Right lobe of liver (tissue), 6 donors: ENCODE data around the gene DNAJB4. TPM values are rescaled to one million over a fixed set of nuclear protein-coding genes. Genes with fewer than 3 reads are reported as not detected.

ENCODE experiments used
- ATAC-seq, 4 donors: fragments of 200-7000 bp; cut with Tn5 transposase; one replicate each; pipeline ENCODE4 v1.9.1; 2020; ENCODE audit warnings: mild to moderate bottlenecking in 4 of 4, moderate library complexity in 4 of 4
- DNase-seq, 3 donors: peaks; one replicate each; pipeline ENCODE4 v3.0.0-alpha.2; 2020
- H3K27ac ChIP-seq, 3 donors: fragments of 200-600 bp; one replicate each; pipeline ENCODE4 v1.8.0; 2022
- H3K27me3 ChIP-seq, 2 donors: fragments of 200-600 bp; one replicate each; pipeline ENCODE4 v1.8.0; 2022
- H3K36me3 ChIP-seq, 4 donors: fragments of 200-600 bp; sonication (generic) in 1 of 4; one replicate each; pipeline versions ENCODE4 v1.5.1 to v1.8.0; 2017 to 2022; ENCODE audit warnings: control low read depth in 1 of 4
- H3K4me1 ChIP-seq, 4 donors: fragments of 200-600 bp; sonication (generic) in 1 of 4; one replicate each; pipeline versions ENCODE4 v1.5.1 to v1.8.0; 2017 to 2022; ENCODE audit warnings: control low read depth in 1 of 4
- H3K4me3 ChIP-seq, 3 donors: fragments of 200-600 bp; one replicate each; pipeline ENCODE4 v1.8.0; 2022
- H3K9me3 ChIP-seq, 4 donors: fragments of 200-600 bp; sonication (generic) in 1 of 4; one replicate each; pipeline versions ENCODE4 v1.5.1 to v1.8.0; 2017 to 2022; ENCODE audit warnings: control low read depth in 1 of 4
- POLR2A ChIP-seq: fragments of 450-650 bp; IDR thresholded peaks from one replicate; pipeline ENCODE4 v1.6.1; 2017; ENCODE audit warnings: antibody characterized with exemption, mild to moderate bottlenecking
- WGBS: methylation state at CpG from one replicate; pipeline ENCODE4 v1.1.6; 2018; ENCODE audit warnings: low coverage, low lambda C conversion rate; ENCODE audit not compliant: insufficient coverage; ENCODE audit errors: missing lambda C conversion rate; 5-methylcytosine and 5-hydroxymethylcytosine counted together
- intact Hi-C, 2 donors: fragments of 100-400 bp; cut with DNase I; formaldehyde crosslinking; loops; one replicate each; pipeline versions ENCODE4 v1.11.2 to v1.14.1; 2022
- long read RNA-seq: library from polyadenylated mRNA; unstranded; transcript quantifications from one replicate; pipeline ENCODE4 v2.0.0, GENCODE V29; 2019
- total RNA-seq, 6 experiments: library from RNA; depleted of rRNA in 2 of 6; stranded (reverse); fragments of >200 nt in 2 of 6; fragmentation: NEBNext Ultra II Directional in 3 of 6; extraction: Animal tissue kit (Norgen Biotek cat#: 25700) in 3 of 6; gene quantifications; one replicate each; pipeline versions ENCODE4 v1.1.0 to v1.2.4, GENCODE V29; 2016 to 2023
- TF ChIP-seq, protein P1 (sequence below), 4 donors: fragments of 200-600 bp in 3 of 4; fragments of 450-650 bp in 1 of 4; IDR thresholded peaks; one replicate each; pipeline versions ENCODE4 v1.5.1 to v1.8.0; 2016 to 2022; ENCODE audit warnings: antibody characterized with exemption in 4 of 4, mild to moderate bottlenecking in 2 of 4
- donor health status: DM: no; HTN: yes; CAD: no.
- donor health status: DM: no; HTN: no; CAD: no.
- donor health status: DM: no; HTN: no; CAD: no.
- donor health status: DM: no; HTN: yes; CAD: no.
- donor health status: DM: no; HTN: yes; CAD: no.

Gene DNAJB4
- 10 to 100 TPM; 10.9 to 21.7 (median 14.4) TPM for total RNA-seq
- long read RNA-seq, partial matches to known transcripts, result 1 of 4 reads
- long read RNA-seq, other reads (novel, unspliced or antisense), result 0 of 4 reads

DNA sequence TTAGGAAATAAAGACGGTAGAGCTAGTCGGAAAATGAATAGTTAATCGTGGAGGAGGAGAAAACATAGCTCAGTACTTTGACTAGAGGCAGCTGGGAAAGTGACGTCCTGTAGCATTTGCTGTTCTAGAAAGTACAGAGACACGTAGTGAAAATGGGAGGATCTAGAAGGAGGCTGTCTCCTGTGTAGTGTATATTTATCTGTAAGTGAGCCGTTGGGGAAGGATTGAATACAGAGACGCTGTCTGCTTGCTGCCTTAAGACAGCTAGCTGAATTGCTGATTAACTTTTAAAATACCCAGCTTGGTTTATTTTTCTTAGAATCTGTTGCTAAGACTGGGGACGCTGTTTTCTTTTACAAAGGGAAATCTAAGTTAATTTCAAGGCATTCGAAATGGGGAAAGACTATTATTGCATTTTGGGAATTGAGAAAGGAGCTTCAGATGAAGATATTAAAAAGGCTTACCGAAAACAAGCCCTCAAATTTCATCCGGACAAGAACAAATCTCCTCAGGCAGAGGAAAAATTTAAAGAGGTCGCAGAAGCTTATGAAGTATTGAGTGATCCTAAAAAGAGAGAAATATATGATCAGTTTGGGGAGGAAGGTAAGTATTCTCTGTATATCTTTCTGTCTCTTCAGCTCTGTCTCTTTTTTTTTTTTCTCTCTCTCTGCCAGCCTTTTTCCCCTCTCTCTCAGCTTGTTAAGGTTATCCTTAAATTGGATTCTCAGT lies at the start of gene DNAJB4:
Gene DNAJB4, plus strand, starts transcription at position 221 of the 729 bp plus-strand sequence. Its CDS starts 172 bp downstream, at position 393.
- Histone ChIP-seq H3K27me3 (no peaks in the 10 kb centered on the region), H3K4me3 (peak within 1 kb of the TSS; percentile 28 to 58 (median 52)), H3K27ac (peak within 1 kb of the TSS; percentile 94 to 99 (median 95)), H3K9me3 (no peaks in the 10 kb centered on the region), H3K36me3 (no peaks in the 10 kb centered on the region), H3K4me1 (peaks cover 0 to 35% (median 3%) of the 10 kb centered on the region in 4 donors)
- intact Hi-C loops, result no loop called here
- TF ChIP-seq, protein P1, sequence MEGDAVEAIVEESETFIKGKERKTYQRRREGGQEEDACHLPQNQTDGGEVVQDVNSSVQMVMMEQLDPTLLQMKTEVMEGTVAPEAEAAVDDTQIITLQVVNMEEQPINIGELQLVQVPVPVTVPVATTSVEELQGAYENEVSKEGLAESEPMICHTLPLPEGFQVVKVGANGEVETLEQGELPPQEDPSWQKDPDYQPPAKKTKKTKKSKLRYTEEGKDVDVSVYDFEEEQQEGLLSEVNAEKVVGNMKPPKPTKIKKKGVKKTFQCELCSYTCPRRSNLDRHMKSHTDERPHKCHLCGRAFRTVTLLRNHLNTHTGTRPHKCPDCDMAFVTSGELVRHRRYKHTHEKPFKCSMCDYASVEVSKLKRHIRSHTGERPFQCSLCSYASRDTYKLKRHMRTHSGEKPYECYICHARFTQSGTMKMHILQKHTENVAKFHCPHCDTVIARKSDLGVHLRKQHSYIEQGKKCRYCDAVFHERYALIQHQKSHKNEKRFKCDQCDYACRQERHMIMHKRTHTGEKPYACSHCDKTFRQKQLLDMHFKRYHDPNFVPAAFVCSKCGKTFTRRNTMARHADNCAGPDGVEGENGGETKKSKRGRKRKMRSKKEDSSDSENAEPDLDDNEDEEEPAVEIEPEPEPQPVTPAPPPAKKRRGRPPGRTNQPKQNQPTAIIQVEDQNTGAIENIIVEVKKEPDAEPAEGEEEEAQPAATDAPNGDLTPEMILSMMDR (IDR thresholded peaks at IDR 0.05), result peak in 1 of 4 donors; percentile 12
- TF ChIP-seq POLR2A, result peak; percentile 99
- ATAC-seq (peak; percentile 96 to 99 (median 98)), DNase-seq (peak; percentile 46 to 78 (median 54))
- 0% methylated on average over 12 of the region's 12 CpGs for WGBS

DNA sequence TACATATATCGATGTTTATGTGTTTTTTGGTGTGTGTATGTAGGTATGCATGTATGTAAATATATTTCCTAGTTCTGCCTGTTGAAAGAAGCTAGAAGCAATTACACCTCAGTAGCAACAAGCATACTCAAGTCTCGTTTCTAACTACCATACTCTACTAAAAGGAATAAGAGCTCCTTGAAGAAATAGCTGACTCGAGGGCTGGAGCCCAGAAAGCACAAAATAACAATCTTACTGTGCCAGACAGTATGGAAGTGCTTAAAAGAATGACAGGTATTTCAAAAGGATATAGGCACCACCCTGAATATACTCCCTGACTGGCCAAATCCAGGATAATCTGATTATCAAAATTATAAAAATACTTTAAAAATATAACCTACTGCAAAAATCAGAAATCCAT lies 49.0 kb upstream of the DNAJB4 start:
- ATAC-seq (no peak), DNase-seq (no peak)
- TF ChIP-seq, protein P1 (IDR thresholded peaks at IDR 0.05), result no peak
- no peak for TF ChIP-seq POLR2A
- Histone ChIP-seq H3K4me3 (no peak overlapping the region), H3K27ac (no peak overlapping the region), H3K4me1 (no peaks in the 10 kb centered on the region), H3K36me3 (peaks cover 10 to 93% (median 58%) of the 10 kb centered on the region in 4 donors), H3K27me3 (no peaks in the 10 kb centered on the region), H3K9me3 (no peaks in the 10 kb centered on the region)
- 81% methylated on average over 3 of the region's 3 CpGs for WGBS
- intact Hi-C loops, result no loop called here

GRCh38 chr1:77956464-77956863 lies 48.3 kb upstream of the DNAJB4 start:
- Histone ChIP-seq H3K4me3 (no peak overlapping the region), H3K27me3 (no peaks in the 10 kb centered on the region), H3K27ac (no peak overlapping the region), H3K36me3 (peaks cover 10 to 95% (median 58%) of the 10 kb centered on the region in 4 donors), H3K4me1 (no peaks in the 10 kb centered on the region), H3K9me3 (no peaks in the 10 kb centered on the region)
- DNase-seq (no peak), ATAC-seq (no peak)
- 83% methylated on average over 3 of the region's 3 CpGs for WGBS
- intact Hi-C loops, result no loop called here
- TF ChIP-seq, protein P1 (IDR thresholded peaks at IDR 0.05), result no peak
- no peak for TF ChIP-seq POLR2A

- no peak for ATAC-seq
- Histone ChIP-seq H3K4me1 (no peaks in the 10 kb centered on the region), H3K9me3 (no peaks in the 10 kb centered on the region), H3K36me3 (peaks cover 19 to 95% (median 67%) of the 10 kb centered on the region in 4 donors), H3K27ac (no peak overlapping the region), H3K27me3 (no peaks in the 10 kb centered on the region), H3K4me3 (no peak overlapping the region)
- no peak for DNase-seq
- no peak for TF ChIP-seq POLR2A
- TF ChIP-seq, protein P1 (IDR thresholded peaks at IDR 0.05), result no peak
- intact Hi-C loops, result no loop called here
Measured at GRCh38 chr1:77958391-77958790, 46.3 kb upstream of the DNAJB4 start.
